HFFc6 (cell line): Measurements from ENCODE around the gene RRP1. TPM values are rescaled to one million over a fixed set of nuclear protein-coding genes. Genes with fewer than 3 reads are reported as not detected.
"Not testable (repeated sequence)": the region's sequence is repeated elsewhere in the genome, so short reads cannot be mapped to it uniquely, and the experiment has no call there.

Experiments
- DNase-seq: peaks from one replicate; pipeline ENCODE4 v3.0.0-alpha.2; 2018
- H3K27ac Mint-ChIP-seq: 2 replicates; pipeline ENCODE4 v1.8.0; 2020; ENCODE audit warnings: mild to moderate bottlenecking, mixed read lengths
- H3K27me3 Mint-ChIP-seq: 2 replicates; pipeline ENCODE4 v1.8.0; 2021; ENCODE audit warnings: mild to moderate bottlenecking, moderate library complexity, mixed read lengths; ENCODE audit not compliant: insufficient read depth
- H3K36me3 Mint-ChIP-seq: 2 replicates; pipeline ENCODE4 v1.8.0; 2021; ENCODE audit warnings: low read depth, mixed read lengths
- H3K4me1 Mint-ChIP-seq: 2 replicates; pipeline ENCODE4 v1.8.0; 2020; ENCODE audit warnings: low read depth, mixed read lengths
- H3K4me3 Mint-ChIP-seq: 2 replicates; pipeline ENCODE4 v1.8.0; 2020; ENCODE audit warnings: mild to moderate bottlenecking, moderate library complexity, mixed read lengths
- H3K9me3 Mint-ChIP-seq: 2 replicates; pipeline ENCODE4 v1.8.0; 2020; ENCODE audit warnings: mild to moderate bottlenecking, mixed read lengths
- total RNA-seq, 6 experiments: library from RNA; stranded (reverse); fragmentation: NEBNext Ultra II Directional; extraction: Animal tissue kit (Norgen Biotek cat#: 25700); gene quantifications; 2 replicates in 1 of 6; 3 replicates in 5 of 6; pipeline ENCODE4 v1.2.3, GENCODE V29; 2021
- TF ChIP-seq, protein P1 (sequence below): fragments of 200-600 bp; sonication (generic); IDR thresholded peaks from 2 replicates; pipeline ENCODE4 v1.5.0; 2021; ENCODE audit warnings: antibody characterized with exemption, mild to moderate bottlenecking

The RRP1 gene
- total RNA-seq, 6 experiments from 2014 or later: 19.9 to 24.8 (median 23.0) TPM

DNA sequence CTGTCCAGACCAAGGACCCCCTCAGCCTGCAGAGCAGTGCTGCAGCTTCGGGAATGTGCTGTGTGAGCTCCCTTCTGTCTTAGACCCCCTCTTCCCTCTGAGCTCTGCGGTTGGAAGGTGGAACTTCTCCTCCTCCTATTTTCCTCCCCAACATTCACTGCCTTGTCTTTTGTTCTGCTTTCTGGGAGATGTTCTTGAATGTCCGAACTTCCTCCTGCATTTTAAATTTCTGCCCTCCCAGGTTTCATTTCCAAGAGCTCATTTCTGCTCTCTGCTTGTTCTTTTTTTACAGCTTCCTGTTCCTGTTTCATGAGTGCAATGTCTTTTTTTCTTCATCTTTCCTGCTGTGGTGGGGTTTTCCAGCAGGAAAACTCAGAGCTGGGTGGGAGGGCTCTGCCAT lies 29.3 kb downstream of the RRP1 start:
- H3K4me1 Mint-ChIP-seq: no peaks in the 10 kb centered on the region
- TF ChIP-seq, protein P1, sequence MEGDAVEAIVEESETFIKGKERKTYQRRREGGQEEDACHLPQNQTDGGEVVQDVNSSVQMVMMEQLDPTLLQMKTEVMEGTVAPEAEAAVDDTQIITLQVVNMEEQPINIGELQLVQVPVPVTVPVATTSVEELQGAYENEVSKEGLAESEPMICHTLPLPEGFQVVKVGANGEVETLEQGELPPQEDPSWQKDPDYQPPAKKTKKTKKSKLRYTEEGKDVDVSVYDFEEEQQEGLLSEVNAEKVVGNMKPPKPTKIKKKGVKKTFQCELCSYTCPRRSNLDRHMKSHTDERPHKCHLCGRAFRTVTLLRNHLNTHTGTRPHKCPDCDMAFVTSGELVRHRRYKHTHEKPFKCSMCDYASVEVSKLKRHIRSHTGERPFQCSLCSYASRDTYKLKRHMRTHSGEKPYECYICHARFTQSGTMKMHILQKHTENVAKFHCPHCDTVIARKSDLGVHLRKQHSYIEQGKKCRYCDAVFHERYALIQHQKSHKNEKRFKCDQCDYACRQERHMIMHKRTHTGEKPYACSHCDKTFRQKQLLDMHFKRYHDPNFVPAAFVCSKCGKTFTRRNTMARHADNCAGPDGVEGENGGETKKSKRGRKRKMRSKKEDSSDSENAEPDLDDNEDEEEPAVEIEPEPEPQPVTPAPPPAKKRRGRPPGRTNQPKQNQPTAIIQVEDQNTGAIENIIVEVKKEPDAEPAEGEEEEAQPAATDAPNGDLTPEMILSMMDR: no peak
- H3K4me3 Mint-ChIP-seq: no peak overlapping the region
- peaks cover 8% of the 10 kb centered on the region for H3K36me3 Mint-ChIP-seq
- peaks cover 2% of the 10 kb centered on the region for H3K27me3 Mint-ChIP-seq
- no peak for DNase-seq
- H3K9me3 Mint-ChIP-seq: peaks cover 11% of the 10 kb centered on the region
- no peak overlapping the region for H3K27ac Mint-ChIP-seq

DNA sequence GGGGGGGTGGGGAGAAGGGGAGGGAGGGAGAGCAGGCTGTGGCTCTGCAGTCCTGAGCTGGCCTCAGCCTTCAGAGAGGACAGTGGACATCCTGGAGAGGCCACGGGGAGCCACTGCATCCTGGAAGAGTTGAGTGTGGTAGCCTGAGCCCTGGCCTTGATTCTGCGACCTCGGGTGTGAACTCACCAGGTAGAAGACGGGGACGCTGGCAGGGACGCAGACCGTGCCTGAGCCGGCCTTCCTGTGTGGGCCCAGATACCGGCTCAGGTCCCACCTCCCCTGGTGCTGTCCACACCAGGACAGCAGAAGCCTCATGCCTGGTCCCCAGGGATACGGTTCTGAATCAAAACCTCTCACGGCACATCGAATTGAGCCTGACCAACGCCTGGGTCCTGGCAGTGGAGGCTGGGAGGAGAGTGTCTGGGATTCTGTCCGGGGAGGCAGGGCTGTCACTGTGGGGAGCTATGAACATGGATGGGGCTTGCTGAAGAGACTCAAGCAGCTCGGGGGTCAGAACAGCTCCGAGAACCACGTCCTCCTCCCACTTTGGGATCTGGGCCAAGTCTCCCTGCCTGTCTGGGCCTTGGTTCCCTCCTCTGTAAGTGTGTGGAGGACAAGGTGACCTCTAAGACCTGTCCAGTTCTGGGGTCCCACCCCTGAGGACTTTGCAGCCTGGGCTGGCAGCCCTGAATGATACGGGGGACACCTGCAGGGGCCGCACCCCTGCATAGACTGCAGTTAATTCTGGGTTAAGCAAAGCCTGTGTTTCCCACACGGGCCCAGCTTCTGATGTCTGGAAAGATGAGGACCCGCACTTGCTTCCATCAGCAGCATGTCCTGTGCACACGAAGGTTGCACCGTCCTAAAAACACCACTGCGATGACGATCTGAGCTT lies 30.4 kb downstream of the RRP1 start:
- DNase-seq: no peak
- peaks cover 8% of the 10 kb centered on the region for H3K36me3 Mint-ChIP-seq
- no peak overlapping the region for H3K27ac Mint-ChIP-seq
- H3K9me3 Mint-ChIP-seq: peaks cover 11% of the 10 kb centered on the region
- H3K27me3 Mint-ChIP-seq: peaks cover 5% of the 10 kb centered on the region
- no peak overlapping the region for H3K4me3 Mint-ChIP-seq
- TF ChIP-seq, protein P1: no peak
- peaks cover 7% of the 10 kb centered on the region for H3K4me1 Mint-ChIP-seq

DNA sequence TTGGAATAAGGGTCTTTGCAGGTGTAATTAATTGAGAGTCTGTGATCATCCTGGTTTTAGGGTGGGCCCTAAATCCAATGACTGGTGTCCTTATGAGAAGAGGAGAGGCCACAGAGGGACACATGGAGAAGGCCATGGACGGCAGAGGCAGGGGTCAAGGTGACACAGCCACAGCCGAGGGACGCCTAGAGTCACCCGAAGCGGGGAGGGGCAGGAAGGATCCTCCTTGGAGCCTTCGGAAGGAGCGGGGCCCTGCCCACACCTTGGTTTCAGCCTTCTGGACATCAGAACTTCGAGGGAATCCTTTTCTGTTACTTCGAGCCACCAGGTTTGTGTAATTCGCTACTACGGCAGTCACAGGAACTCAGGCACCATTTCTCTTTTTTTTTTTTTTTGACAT lies 31.1 kb downstream of the RRP1 start:
- Mint-ChIP-seq H3K4me1 (peaks cover 10% of the 10 kb centered on the region), H3K27me3 (peaks cover 5% of the 10 kb centered on the region), H3K27ac (no peak overlapping the region), H3K4me3 (no peak overlapping the region), H3K36me3 (peaks cover 8% of the 10 kb centered on the region), H3K9me3 (peaks cover 11% of the 10 kb centered on the region)
- DNase-seq: no peak
- TF ChIP-seq, protein P1: no peak

DNA sequence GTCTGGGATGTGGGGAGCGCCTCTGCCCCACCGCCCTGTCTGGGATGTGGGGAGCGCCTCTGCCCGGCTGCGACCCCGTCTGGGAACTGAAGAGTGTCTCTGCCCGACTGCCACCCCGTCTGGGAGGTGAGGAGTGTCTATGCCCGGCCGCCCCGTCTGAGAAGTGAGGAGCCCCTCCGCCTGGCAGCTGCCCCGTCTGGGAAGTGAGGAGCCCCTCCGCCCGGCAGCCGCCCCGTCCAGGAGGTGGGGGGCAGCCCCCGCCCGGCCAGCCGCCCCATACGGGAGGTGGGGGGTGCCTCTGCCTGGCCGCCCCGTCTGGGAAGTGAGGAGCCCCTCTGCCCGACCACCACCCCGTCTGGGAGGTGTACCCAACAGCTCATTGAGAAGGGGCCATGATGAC lies 32.8 kb downstream of the RRP1 start:
- not testable (repeated sequence) for H3K27ac Mint-ChIP-seq, H3K4me3 Mint-ChIP-seq

DNA sequence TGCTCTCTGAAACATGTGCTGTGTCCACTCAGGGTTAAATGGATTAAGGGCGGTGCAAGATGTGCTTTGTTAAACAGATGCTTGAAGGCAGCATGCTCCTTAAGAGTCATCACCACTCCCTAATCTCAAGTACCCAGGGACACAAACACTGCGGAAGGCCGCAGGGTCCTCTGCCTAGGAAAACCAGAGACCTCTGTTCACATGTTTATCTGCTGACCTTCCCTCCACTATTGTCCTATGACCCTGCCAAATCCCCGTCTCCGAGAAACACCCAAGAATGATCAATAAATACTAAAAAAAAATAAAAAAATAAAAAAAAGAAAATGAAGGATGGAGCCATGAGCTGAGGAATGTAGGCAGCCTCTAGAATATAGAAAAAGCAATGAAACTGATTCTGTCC lies 33.4 kb downstream of the RRP1 start:
- not testable (repeated sequence) for H3K36me3 Mint-ChIP-seq, H3K4me3 Mint-ChIP-seq, H3K27ac Mint-ChIP-seq, DNase-seq, H3K27me3 Mint-ChIP-seq
- Mint-ChIP-seq H3K9me3 (peaks cover 11% of the 10 kb centered on the region), H3K4me1 (peaks cover 16% of the 10 kb centered on the region)

More for the DNA sequence above, 32.8 kb downstream of the RRP1 start:
- not testable (repeated sequence) for H3K27me3 Mint-ChIP-seq, H3K36me3 Mint-ChIP-seq, DNase-seq
- peaks cover 14% of the 10 kb centered on the region for H3K4me1 Mint-ChIP-seq
- H3K9me3 Mint-ChIP-seq: peaks cover 11% of the 10 kb centered on the region

DNA sequence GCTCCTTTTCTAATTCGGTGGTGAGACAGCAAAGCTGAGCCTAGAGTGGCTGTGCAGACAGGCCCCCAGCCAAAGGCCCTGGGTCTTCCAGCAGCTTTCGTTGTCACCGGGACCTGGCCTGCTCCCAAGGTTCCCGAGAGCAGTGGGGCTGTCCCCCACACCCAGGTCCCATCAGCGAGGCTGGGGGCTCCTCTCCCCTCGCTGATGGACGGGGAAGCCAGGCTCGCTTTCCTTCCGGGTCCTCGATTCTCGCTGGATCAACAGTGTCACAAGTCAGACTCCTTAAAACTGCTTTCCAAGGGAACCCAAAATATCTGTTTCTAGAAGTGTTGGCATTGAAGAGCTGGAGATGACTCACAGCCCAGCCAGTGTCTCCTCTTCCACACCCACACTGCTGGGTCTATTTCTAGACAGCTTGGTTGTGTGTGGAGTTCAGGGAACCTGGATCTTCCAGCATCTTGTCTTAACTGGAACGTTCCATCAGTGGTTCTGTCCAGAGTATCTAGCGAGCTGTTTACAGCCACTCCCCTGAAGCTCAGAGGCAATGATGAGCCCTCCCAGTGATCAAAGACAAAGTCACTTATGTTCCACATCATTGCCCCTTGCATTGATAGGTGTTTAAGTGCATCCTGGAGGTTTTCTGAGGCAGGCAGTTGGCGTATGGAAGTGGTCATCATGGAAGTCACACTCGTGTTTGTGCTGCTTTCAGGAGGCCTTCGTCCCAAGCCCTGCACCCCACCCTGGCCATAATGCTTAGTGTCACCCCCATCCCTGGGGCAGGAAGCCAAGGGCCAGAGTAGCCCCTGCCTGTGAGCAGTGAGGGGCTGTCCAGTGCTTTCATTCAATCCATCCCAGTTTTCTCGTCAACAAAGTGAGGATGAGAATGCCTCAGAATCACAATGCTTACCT lies 35.2 kb downstream of the RRP1 start:
- TF ChIP-seq, protein P1: no peak
- H3K4me1 Mint-ChIP-seq: peaks cover 16% of the 10 kb centered on the region
- no peaks in the 10 kb centered on the region for H3K9me3 Mint-ChIP-seq
- no peaks in the 10 kb centered on the region for H3K36me3 Mint-ChIP-seq
- DNase-seq: peak; percentile 61
- no peak overlapping the region for H3K4me3 Mint-ChIP-seq
- H3K27ac Mint-ChIP-seq: peak overlapping the region; percentile 40; the same call in 1 of the 2 replicates
- H3K27me3 Mint-ChIP-seq: peaks cover 6% of the 10 kb centered on the region
